RWPE1 (cell line): Measurements from ENCODE around the gene SCGB3A1.

Source experiments
- CTCF ChIA-PET: fragments of 350-600 bp; sonication (Branson Sonifier 250); formaldehyde crosslinking; extraction: SDS; loops from one replicate; lab custom pipeline; 2021; lab: Yijun Ruan, JAX
- POLR2A ChIA-PET: fragments of 400-600 bp; formaldehyde crosslinking; extraction: SDS; loops from one replicate; lab custom pipeline; 2020; ENCODE audit warnings: antibody characterized with exemption; ENCODE audit not compliant: low non-redundant PET; lab: Yijun Ruan, JAX
- DNase-seq: peaks from one replicate; pipeline ENCODE4 v3.0.0; 2012; ENCODE audit warnings: low spot score
- H3K27ac ChIP-seq: fragments of 450-650 bp; 2 replicates; pipeline ENCODE4 v1.5.1; 2017
- TF ChIP-seq, protein P1 (sequence below): fragments of 450-650 bp; conservative IDR thresholded peaks from 2 replicates; pipeline ENCODE4 v1.5.1; 2017; ENCODE audit warnings: low read depth, mild to moderate bottlenecking

Gene SCGB3A1

DNA sequence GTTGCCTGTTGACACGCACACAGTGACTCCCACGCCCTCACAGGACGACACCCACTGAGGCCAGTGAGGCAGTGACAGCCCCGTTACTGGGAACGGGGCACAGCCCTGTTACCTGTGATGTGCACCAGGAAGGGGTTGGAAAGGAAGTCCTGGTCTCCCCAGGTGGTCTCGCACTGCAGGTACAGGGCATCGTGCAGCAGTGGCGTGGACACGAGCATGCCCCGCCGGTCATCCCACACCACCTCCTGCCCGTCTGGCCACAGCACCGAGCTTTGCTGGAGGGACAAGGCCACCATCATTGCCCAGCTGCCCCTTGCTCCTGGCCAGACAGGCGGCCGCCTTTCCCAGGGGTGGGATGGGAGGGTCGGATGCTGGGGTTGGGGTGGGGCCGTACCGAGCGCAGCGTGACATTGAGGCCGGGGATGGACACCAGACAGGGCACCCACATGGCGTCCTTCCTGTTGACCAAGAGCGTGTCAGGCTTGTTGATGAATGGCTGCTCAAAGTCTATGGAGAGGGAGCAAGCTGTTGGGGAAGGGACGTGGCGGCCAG is 38.6 kb upstream of the SCGB3A1 start:
- no peak overlapping the region for H3K27ac ChIP-seq
- DNase-seq = no peak
- TF ChIP-seq, protein P1, sequence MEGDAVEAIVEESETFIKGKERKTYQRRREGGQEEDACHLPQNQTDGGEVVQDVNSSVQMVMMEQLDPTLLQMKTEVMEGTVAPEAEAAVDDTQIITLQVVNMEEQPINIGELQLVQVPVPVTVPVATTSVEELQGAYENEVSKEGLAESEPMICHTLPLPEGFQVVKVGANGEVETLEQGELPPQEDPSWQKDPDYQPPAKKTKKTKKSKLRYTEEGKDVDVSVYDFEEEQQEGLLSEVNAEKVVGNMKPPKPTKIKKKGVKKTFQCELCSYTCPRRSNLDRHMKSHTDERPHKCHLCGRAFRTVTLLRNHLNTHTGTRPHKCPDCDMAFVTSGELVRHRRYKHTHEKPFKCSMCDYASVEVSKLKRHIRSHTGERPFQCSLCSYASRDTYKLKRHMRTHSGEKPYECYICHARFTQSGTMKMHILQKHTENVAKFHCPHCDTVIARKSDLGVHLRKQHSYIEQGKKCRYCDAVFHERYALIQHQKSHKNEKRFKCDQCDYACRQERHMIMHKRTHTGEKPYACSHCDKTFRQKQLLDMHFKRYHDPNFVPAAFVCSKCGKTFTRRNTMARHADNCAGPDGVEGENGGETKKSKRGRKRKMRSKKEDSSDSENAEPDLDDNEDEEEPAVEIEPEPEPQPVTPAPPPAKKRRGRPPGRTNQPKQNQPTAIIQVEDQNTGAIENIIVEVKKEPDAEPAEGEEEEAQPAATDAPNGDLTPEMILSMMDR = no peak
- POLR2A ChIA-PET = interaction anchor here (1.1 kb wide), 1 partner anchor 22 kb away, joined by 8 read pairs; no protein-coding TSS in a partner anchor
- CTCF ChIA-PET = interaction anchor here (0.9 kb wide), 1 partner anchor 10 kb away, joined by 3 read pairs; no protein-coding TSS in a partner anchor

DNA sequence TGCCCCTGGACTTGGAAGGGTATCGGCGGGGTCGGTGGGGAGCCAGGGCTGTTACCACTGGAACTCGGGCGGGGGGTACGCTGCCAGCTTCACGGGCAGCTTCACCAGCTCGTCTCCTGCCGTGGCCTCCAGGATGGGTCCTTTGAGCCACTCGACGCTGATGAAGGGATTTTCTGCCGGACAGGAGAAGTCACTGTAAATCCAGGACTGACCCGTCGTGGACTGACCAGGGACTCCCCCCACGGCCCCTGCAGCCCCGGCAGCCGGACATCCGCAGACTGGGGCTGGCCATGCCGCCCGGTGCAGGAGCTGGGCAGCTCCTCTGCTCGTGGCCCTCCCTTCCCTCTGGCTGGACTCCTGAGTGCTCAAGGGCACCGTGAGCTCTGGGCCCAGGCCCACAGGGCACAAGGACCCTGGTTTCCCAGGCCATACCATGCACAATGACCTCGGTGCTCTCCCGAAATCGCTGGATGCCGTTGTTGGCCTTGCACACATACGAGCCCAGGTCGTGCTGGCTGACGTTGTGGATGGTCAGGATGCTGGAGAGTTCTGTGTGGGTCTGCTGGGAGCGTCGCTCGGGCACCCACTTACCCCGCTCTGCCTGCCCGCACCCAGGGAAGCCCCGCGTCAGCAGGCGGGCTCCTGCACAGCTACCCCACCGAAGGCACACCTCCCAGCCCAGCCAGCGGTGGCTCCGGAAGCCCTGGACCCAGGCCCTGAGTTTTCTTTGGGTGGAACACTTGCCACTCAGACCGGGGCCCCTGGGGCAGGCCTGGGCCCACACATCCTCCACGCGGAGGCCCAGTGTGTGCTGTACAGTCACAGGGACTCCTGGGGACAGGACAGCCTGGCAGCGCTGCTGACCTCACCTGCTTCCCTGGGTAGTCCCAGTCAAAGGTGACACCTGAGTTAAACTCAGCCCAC is 37.8 kb upstream of the SCGB3A1 start:
- DNase-seq = no peak
- TF ChIP-seq, protein P1 = no peak
- POLR2A ChIA-PET = interaction anchor here (1.1 kb wide), 1 partner anchor 23 kb away, joined by 8 read pairs; no protein-coding TSS in a partner anchor
- H3K27ac ChIP-seq = no peak overlapping the region
- CTCF ChIA-PET = interaction anchor here (1.3 kb wide), 1 partner anchor 10 kb away, joined by 6 read pairs; no protein-coding TSS in a partner anchor

DNA sequence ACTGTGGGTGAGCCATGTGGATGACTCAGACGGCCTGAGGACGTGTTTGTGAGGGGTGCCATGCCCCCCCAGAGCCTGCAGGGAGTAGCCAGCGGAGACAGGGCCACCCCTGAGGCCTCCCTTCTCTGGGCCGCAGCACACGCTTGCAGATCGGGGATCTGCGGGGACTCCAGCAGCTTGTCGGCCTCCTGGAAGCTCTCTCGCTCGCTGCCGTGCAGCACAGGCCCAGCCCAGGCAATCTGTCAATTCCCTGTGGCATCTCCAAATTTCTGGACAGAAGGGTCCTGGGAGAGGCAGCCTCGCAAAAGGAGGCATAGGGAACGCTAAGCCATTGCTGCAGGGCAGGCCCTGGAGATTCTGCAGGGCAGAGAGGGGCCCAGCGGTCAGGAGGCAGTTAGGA is 36.9 kb upstream of the SCGB3A1 start:
- no peak for DNase-seq
- CTCF ChIA-PET = interaction anchor here (1.3 kb wide), 1 partner anchor 9 kb away, joined by 6 read pairs; no protein-coding TSS in a partner anchor
- TF ChIP-seq, protein P1 = no peak
- POLR2A ChIA-PET = no interaction called here
- no peak overlapping the region for H3K27ac ChIP-seq

DNA sequence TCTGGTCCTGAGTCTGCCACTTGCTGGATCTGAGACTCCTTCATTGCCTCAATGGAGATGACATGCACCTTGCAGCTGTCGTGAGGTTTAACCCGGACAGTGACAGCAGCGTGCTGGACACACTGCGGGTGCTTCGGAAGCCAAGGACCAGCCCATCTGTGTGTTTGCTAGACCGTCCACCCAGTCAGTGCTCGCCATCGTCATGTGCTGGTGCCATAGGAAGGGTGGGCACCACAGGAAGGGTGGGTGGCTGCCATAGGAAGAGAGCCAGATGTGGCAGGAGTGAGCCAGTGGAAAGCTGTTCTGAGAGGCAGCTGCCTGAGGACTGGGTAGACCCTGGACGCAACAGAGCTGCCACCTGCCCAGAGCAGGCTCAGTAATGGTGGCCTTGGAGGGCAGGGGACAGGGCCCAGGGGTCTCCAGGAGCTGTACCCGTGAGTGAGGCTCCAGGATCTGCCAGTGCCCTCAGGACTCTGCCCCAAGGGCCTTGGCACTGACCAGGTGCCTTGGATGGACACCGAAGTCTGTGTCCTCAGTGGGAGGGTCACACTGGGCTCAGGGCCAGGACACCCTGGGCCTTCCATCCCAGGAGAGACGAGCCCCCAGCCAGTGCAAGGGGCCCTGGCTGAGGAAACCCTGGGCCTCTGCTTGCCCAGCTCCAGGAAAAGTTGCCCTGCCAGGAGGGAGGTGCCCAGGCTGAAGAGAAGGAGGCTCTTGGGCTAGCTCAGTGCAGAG is 36.3 kb upstream of the SCGB3A1 start:
- no peak for DNase-seq
- ChIA-PET POLR2A (no interaction called here), CTCF (interaction anchor here (0.7 to 1.3 kb wide), 2 partner anchors 8 to 330 kb away, joined by 4 to 6 read pairs; no protein-coding TSS in a partner anchor)
- TF ChIP-seq, protein P1 = no peak
- H3K27ac ChIP-seq = no peak overlapping the region

DNA sequence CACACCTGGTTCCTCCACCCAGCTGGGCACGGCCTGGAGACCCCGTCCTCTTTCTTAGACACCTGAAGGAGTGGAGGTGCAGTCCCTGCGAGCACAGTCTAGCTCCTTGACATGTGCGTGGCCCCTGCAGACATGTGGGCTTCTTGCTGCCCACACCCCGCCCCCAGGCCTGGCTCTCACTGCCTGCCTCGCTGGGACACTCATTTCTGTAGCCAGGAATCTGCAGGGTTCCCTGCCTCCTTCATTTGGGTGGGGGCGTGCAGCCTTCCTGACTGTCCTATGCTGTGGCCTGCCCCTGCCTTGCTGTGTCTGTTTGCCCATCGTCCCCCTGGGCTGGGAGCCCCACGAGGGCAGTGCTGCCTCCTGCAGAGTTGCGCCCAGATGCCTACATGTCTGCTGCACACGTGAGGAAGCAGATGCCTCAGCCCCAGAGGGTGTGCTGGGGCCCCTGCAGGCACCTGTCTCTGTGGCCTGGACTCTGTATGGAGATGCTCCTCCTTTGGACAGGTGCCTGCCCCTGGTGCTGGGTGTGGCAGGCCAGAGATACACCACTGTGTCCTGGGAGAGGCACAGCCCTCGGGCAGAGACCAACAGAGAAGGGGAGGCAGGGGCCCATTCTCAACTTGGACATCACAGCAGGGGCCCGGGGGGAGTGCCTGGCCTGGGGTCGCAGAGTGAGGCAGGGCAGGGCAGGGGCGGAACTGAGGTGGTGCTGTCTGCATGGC is 35.5 kb upstream of the SCGB3A1 start:
- H3K27ac ChIP-seq = no peak overlapping the region
- POLR2A ChIA-PET = no interaction called here
- no peak for DNase-seq
- CTCF ChIA-PET = interaction anchor here (0.5 to 0.7 kb wide), 2 partner anchors 329 to 511 kb away, joined by 3 to 4 read pairs; no protein-coding TSS in a partner anchor
- TF ChIP-seq, protein P1 = no peak
